GM12892 (cell line): ENCODE results near the gene COPS7A.

Source experiments
- POLR2A ChIP-seq: IDR thresholded peaks from 2 replicates; pipeline ENCODE4 v1.6.1; 2011; ENCODE audit warnings: low read depth, low read length, control low read depth
- POLR2AphosphoS5 ChIP-seq: IDR thresholded peaks from 2 replicates; pipeline ENCODE4 v1.6.1; 2011; ENCODE audit warnings: low read depth, low read length, control low read depth

DNA sequence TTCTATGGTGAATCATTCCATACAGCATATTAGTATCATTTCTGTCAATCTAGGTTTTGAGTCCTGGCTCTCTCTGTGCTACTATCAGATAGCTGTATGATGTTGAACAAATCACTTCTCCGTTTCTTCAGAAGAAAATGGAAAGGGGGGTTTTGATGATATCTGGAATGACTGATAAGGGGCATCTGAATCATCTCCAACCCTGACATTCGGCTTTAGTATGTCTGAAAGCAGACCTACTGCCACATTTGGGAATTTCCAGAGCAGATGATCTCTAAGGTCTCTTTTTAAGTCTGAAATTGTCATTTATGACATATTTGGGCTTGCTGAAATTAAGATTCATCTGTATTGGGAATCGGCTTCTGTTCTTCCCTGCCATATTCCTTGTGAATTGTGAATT is 19.0 kb downstream of the COPS7A start:
- TF ChIP-seq POLR2AphosphoS5, result no peak
- no peak for TF ChIP-seq POLR2A
